H1 (cell line): Measurements from ENCODE around the gene TIMD4. TPM values are rescaled to one million over a fixed set of nuclear protein-coding genes. Genes with fewer than 3 reads are reported as not detected.

ENCODE experiments used
- CTCF ChIA-PET: fragments of 300-600 bp; sonication (Branson Sonifier 250); formaldehyde crosslinking; loops from one replicate; lab custom pipeline; 2021; ENCODE audit not compliant: partially characterized antibody; lab: Charles Lee
- POLR2A ChIA-PET: fragments of 300-600 bp; sonication (Branson Sonifier 250); formaldehyde crosslinking; loops from one replicate; lab custom pipeline; 2021; ENCODE audit warnings: inconsistent platforms; ENCODE audit not compliant: partially characterized antibody; lab: Charles Lee
- DNase-seq, 2 experiments: peaks; one replicate each; pipeline versions ENCODE4 v3.0.0 to v3.0.0-alpha.2; 2010 to 2022; ENCODE audit warnings: low spot score in 2 of 2, low read depth in 1 of 2, mixed read lengths in 1 of 2
- FAIRE-seq: peaks from 2 replicates; lab custom pipeline; 2011; peaks lifted over from hg19 to GRCh38; lab: Jason Lieb, UNC
- H2AFZ ChIP-seq: 2 replicates; pipeline ENCODE4 v1.8.1; 2012; ENCODE audit warnings: low read length, inconsistent platforms
- H2AK5ac ChIP-seq: 2 replicates; pipeline ENCODE4 v1.6.1; 2013; ENCODE audit warnings: low read depth, low read length
- H2BK120ac ChIP-seq: replicated peaks from 2 replicates; pipeline ENCODE3; 2013; ENCODE audit warnings: low read depth, low read length, inconsistent platforms
- H2BK12ac ChIP-seq: 2 replicates; pipeline ENCODE4 v1.6.1; 2013; ENCODE audit warnings: low read depth, low read length
- H2BK15ac ChIP-seq: 2 replicates; pipeline ENCODE4 v1.6.1; 2013; ENCODE audit warnings: low read length
- H2BK20ac ChIP-seq: 2 replicates; pipeline ENCODE4 v1.6.1; 2013; ENCODE audit warnings: low read length
- H2BK5ac ChIP-seq: 2 replicates; pipeline ENCODE4 v1.6.1; 2013; ENCODE audit warnings: low read depth, low read length
- H3K14ac ChIP-seq: 2 replicates; pipeline ENCODE4 v1.6.1; 2013; ENCODE audit warnings: inconsistent platforms; ENCODE audit not compliant: insufficient read length
- H3K18ac ChIP-seq: 2 replicates; pipeline ENCODE4 v1.6.1; 2013; ENCODE audit warnings: low read length; ENCODE audit errors: extremely low read depth
- H3K23ac ChIP-seq: 2 replicates; pipeline ENCODE4 v1.6.1; 2013; ENCODE audit warnings: inconsistent platforms; ENCODE audit not compliant: insufficient read length
- H3K23me2 ChIP-seq: 2 replicates; pipeline ENCODE4 v1.6.1; 2013; ENCODE audit warnings: low read depth, low read length
- H3K27ac ChIP-seq: 2 replicates; pipeline ENCODE4 v1.6.1; 2011; ENCODE audit warnings: low read depth, low read length, inconsistent platforms
- H3K27me3 ChIP-seq, 4 experiments: replicated peaks in 1 of 4; 1 replicate in 1 of 4; 2 replicates in 3 of 4; pipeline versions ENCODE4 v1.6.1 to v1.8.1; 2011 to 2013; ENCODE audit warnings: low read length in 3 of 4, mild to moderate bottlenecking in 3 of 4, inconsistent platforms in 2 of 4, mixed read lengths in 2 of 4, moderate library complexity in 1 of 4; ENCODE audit not compliant: control insufficient read depth in 3 of 4, insufficient read depth in 3 of 4; ENCODE audit errors: extremely low read depth in 1 of 4
- H3K36me3 ChIP-seq, 4 experiments: 2 replicates each; pipeline versions ENCODE4 v1.6.1 to v1.8.1; 2011 to 2013; ENCODE audit warnings: mild to moderate bottlenecking in 4 of 4, low read length in 3 of 4, moderate library complexity in 2 of 4, control low read depth in 1 of 4, inconsistent platforms in 1 of 4; ENCODE audit not compliant: insufficient read depth in 4 of 4, control insufficient read depth in 2 of 4
- H3K4ac ChIP-seq: replicated peaks from 2 replicates; pipeline ENCODE3; 2013; ENCODE audit warnings: low read length, low read depth, mixed read lengths, inconsistent platforms; ENCODE audit not compliant: insufficient read length
- H3K4me1 ChIP-seq, 4 experiments: replicated peaks in 1 of 4; 1 replicate in 1 of 4; 2 replicates in 3 of 4; pipeline versions ENCODE4 v1.6.1 to v1.8.1; 2011 to 2013; ENCODE audit warnings: low read length in 3 of 4, inconsistent platforms in 2 of 4, mixed read lengths in 1 of 4; ENCODE audit not compliant: insufficient read depth in 4 of 4, control insufficient read depth in 3 of 4
- H3K4me2 ChIP-seq, 2 experiments: 2 replicates each; pipeline versions ENCODE4 v1.6.1 to v1.8.1; 2011 to 2013; ENCODE audit warnings: low read depth in 2 of 2, low read length in 2 of 2, control low read depth in 1 of 2, inconsistent platforms in 1 of 2, mild to moderate bottlenecking in 1 of 2; ENCODE audit not compliant: insufficient read depth in 1 of 2
- H3K4me3 ChIP-seq, 4 experiments: fragments of 200-600, 300-600 bp in 1 of 4; sonication (generic), shearing (Covaris generic), sonication (Bioruptor Twin) in 1 of 4; 2 replicates each; pipeline versions ENCODE4 v1.5.1 to v1.8.1; 2011 to 2016; ENCODE audit warnings: low read length in 4 of 4, low read depth in 3 of 4, control low read depth in 2 of 4, inconsistent platforms in 2 of 4, mild to moderate bottlenecking in 2 of 4, mixed read lengths in 1 of 4, moderate library complexity in 1 of 4; ENCODE audit not compliant: insufficient read depth in 2 of 4; ENCODE audit errors: extremely low read depth in 1 of 4
- H3K56ac ChIP-seq: replicated peaks from 2 replicates; pipeline ENCODE3; 2013; ENCODE audit warnings: low read depth, mild to moderate bottlenecking, mixed read lengths, low read length, inconsistent platforms; ENCODE audit not compliant: insufficient read length
- H3K79me1 ChIP-seq: 2 replicates; pipeline ENCODE4 v1.6.1; 2013; ENCODE audit warnings: low read depth, low read length, control low read depth
- H3K79me2 ChIP-seq, 2 experiments: 2 replicates each; pipeline versions ENCODE4 v1.6.1 to v1.8.1; 2012 to 2013; ENCODE audit warnings: low read length in 2 of 2, mild to moderate bottlenecking in 2 of 2, inconsistent platforms in 1 of 2; ENCODE audit not compliant: insufficient read depth in 2 of 2, control insufficient read depth in 1 of 2
- H3K9ac ChIP-seq, 4 experiments: replicated peaks in 1 of 4; 1 replicate in 1 of 4; 2 replicates in 3 of 4; pipeline versions ENCODE4 v1.6.1 to v1.8.1; 2011 to 2013; ENCODE audit warnings: low read depth in 3 of 4, low read length in 3 of 4, control low read depth in 2 of 4, mild to moderate bottlenecking in 2 of 4, moderate library complexity in 2 of 4, inconsistent platforms in 1 of 4; ENCODE audit errors: extremely low read depth in 1 of 4
- H3K9me3 ChIP-seq, 2 experiments: 2 replicates each; pipeline versions ENCODE4 v1.6.1 to v1.8.1; 2012 to 2013; ENCODE audit warnings: mild to moderate bottlenecking in 2 of 2, moderate library complexity in 2 of 2, control low read depth in 1 of 2, inconsistent platforms in 1 of 2, low read depth in 1 of 2, low read length in 1 of 2, mixed read lengths in 1 of 2; ENCODE audit not compliant: insufficient read depth in 2 of 2
- H4K20me1 ChIP-seq, 2 experiments: replicated peaks in 1 of 2; 2 replicates each; pipeline versions ENCODE3 to v1.8.1; 2011 to 2013; ENCODE audit warnings: inconsistent platforms in 2 of 2, low read length in 2 of 2, mild to moderate bottlenecking in 1 of 2; ENCODE audit not compliant: insufficient read depth in 2 of 2, control insufficient read depth in 1 of 2
- H4K5ac ChIP-seq: 2 replicates; pipeline ENCODE4 v1.6.1; 2013; ENCODE audit warnings: low read length, low read depth, mixed read lengths, inconsistent platforms; ENCODE audit not compliant: insufficient read length
- H4K8ac ChIP-seq: 2 replicates; pipeline ENCODE4 v1.8.0; 2013; ENCODE audit warnings: mild to moderate bottlenecking, moderate library complexity, low read length, inconsistent platforms; ENCODE audit not compliant: insufficient read depth; ENCODE audit errors: extremely low read depth
- H4K91ac ChIP-seq: replicated peaks from 2 replicates; pipeline ENCODE3; 2013; ENCODE audit warnings: low read length, mixed read lengths, inconsistent platforms; ENCODE audit not compliant: insufficient read length
- ASH2L ChIP-seq: fragments of 200-600, 300-600 bp; sonication (generic); IDR thresholded peaks from one replicate; pipeline ENCODE4 v1.7.1; 2017; ENCODE audit warnings: low read length
- CTCF ChIP-seq, 3 experiments: IDR thresholded peaks; 1 replicate in 2 of 3; 2 replicates in 1 of 3; pipeline versions ENCODE4 v1.5.1 to v1.6.1; 2011; ENCODE audit warnings: low read length in 3 of 3, mild to moderate bottlenecking in 3 of 3, inconsistent platforms in 2 of 3, low read depth in 1 of 3, moderate library complexity in 1 of 3; ENCODE audit not compliant: insufficient read depth in 1 of 3; ENCODE audit errors: control extremely low read depth in 1 of 3
- FOSL1 ChIP-seq: IDR thresholded peaks from 2 replicates; pipeline ENCODE4 v1.6.1; 2011; ENCODE audit warnings: mild to moderate bottlenecking, low read depth, low read length, moderate library complexity; ENCODE audit not compliant: insufficient read depth
- KDM4A ChIP-seq: IDR thresholded peaks from one replicate; pipeline ENCODE4 v1.7.1; 2012; ENCODE audit warnings: low read depth, mild to moderate bottlenecking, moderate library complexity, low read length, inconsistent platforms; ENCODE audit not compliant: severe bottlenecking
- RAD21 ChIP-seq, 2 experiments: IDR thresholded peaks in 1 of 2; conservative IDR thresholded peaks in 1 of 2; 2 replicates each; pipeline ENCODE4 v1.6.1; 2011; ENCODE audit warnings: low read depth in 2 of 2, low read length in 2 of 2, improper control_type of control experiment in 1 of 2, inconsistent platforms in 1 of 2, mild to moderate bottlenecking in 1 of 2, moderate library complexity in 1 of 2
- RBBP5 ChIP-seq: IDR thresholded peaks from 2 replicates; pipeline ENCODE4 v1.7.1; 2012; ENCODE audit warnings: low read depth, mild to moderate bottlenecking, inconsistent platforms, low read length, moderate library complexity, borderline replicate concordance
- SP1 ChIP-seq: IDR thresholded peaks from 2 replicates; pipeline ENCODE4 v1.6.1; 2011; ENCODE audit warnings: low read depth, low read length
- TEAD4 ChIP-seq: IDR thresholded peaks from 2 replicates; pipeline ENCODE4 v1.6.1; 2012; ENCODE audit warnings: low read depth, low read length, inconsistent platforms, mixed read lengths
- WGBS, 2 experiments: shearing (Covaris generic) in 1 of 2; methylation state at CpG; one replicate each; pipeline versions ENCODE4 v1.1.6 to v1.1.7; 2013 to 2015; ENCODE audit warnings: low lambda C conversion rate in 2 of 2, mixed read lengths in 2 of 2, inconsistent platforms in 1 of 2, low coverage in 1 of 2, missing lambda C conversion rate in 1 of 2; ENCODE audit not compliant: insufficient replicate concordance in 2 of 2, insufficient coverage in 1 of 2, insufficient read length in 1 of 2; ENCODE audit errors: extremely low coverage in 1 of 2, missing lambda C conversion rate in 1 of 2; 5-methylcytosine and 5-hydroxymethylcytosine counted together
- polyA plus RNA-seq, 7 experiments: library from polyadenylated mRNA; depleted of rRNA in 3 of 7; stranded (reverse) in 5 of 7; unstranded in 2 of 7; fragments of >200 nt in 5 of 7; fragments of 200-250 nt in 2 of 7; gene quantifications; 1 replicate in 5 of 7; 2 replicates in 1 of 7; 4 replicates in 1 of 7; pipeline versions ENCODE4 v1.2.1 to v1.2.3, GENCODE V29; 2011 to 2013; ENCODE audit warnings: missing spikeins in 2 of 7, mixed read lengths in 2 of 7
- total RNA-seq: library from RNA; stranded (reverse); fragmentation: NEBNext Ultra II Directional; extraction: Animal tissue kit (Norgen Biotek cat#: 25700); gene quantifications from 2 replicates; pipeline ENCODE4 v1.2.1, GENCODE V29; 2021

The TIMD4 gene
- total and polyA plus RNA-seq, 2 of the 8 experiments (the other 6 are each of a cell fraction or from before 2014, with no cell fraction given), result not detected

GRCh38 chr5:156920042-156920860, 42.8 kb downstream of the TIMD4 start:
- H3K27me3 ChIP-seq, result peaks cover 0 to 9% (median 3%) of the 10 kb centered on the region in 4 experiments; a peak in 4 of 7 replicates
- CTCF ChIA-PET, result interaction anchor here (0.6 to 2.1 kb wide), 7 partner anchors 11 to 821 kb away, joined by 4 to 8 read pairs (median 6); no protein-coding TSS in a partner anchor
- no peak overlapping the region; the same call in 1 of the 2 replicates for H2AFZ ChIP-seq
- no peak overlapping the region for H2AK5ac ChIP-seq
- H3K9ac ChIP-seq, result no peak overlapping the region
- peak overlapping the region; percentile 13; the same call in 1 of the 2 replicates for H2BK12ac ChIP-seq
- H3K4me2 ChIP-seq, result no peak overlapping the region
- no peaks in the 10 kb centered on the region for H3K9me3 ChIP-seq
- H3K4me3 ChIP-seq, result no peak overlapping the region
- DNase-seq, result no peak
- peak overlapping the region; percentile 4; the same call in 1 of the 2 replicates for H2BK5ac ChIP-seq
- H3K4me1 ChIP-seq, result peaks cover 0 to 7% (median 6%) of the 10 kb centered on the region in 4 experiments; a peak in 4 of 7 replicates
- H3K27ac ChIP-seq, result no peak overlapping the region
- H4K5ac ChIP-seq, result no peak overlapping the region
- H3K14ac ChIP-seq, result no peak overlapping the region
- no peak overlapping the region for H2BK15ac ChIP-seq
- no peak overlapping the region for H3K18ac ChIP-seq
- peak overlapping the region; percentile 25 for H4K91ac ChIP-seq
- no peaks in the 10 kb centered on the region for H3K79me1 ChIP-seq
- H2BK20ac ChIP-seq, result no peak overlapping the region
- no peaks in the 10 kb centered on the region for H3K79me2 ChIP-seq
- no peak overlapping the region for H4K8ac ChIP-seq
- no peak overlapping the region for H3K23ac ChIP-seq
- no peaks in the 10 kb centered on the region for H3K23me2 ChIP-seq
- H3K36me3 ChIP-seq, result no peaks in the 10 kb centered on the region
- WGBS, 2 experiments, result 77% methylated on average over 7 of the region's 7 CpGs; no CpG with 5 or more reads in 1 of the 2 experiments
- no peak for FAIRE-seq
- no peak overlapping the region for H2BK120ac ChIP-seq
- POLR2A ChIA-PET, result interaction anchor here (1.2 to 1.3 kb wide), 2 partner anchors 26 to 223 kb away, joined by 3 read pairs; partner anchors contain the start of gene MED7
- no peaks in the 10 kb centered on the region for H4K20me1 ChIP-seq
- H3K4ac ChIP-seq, result no peak overlapping the region
- H3K56ac ChIP-seq, result no peak overlapping the region
- no peak for TF ChIP-seq TEAD4
- TF ChIP-seq CTCF (IDR thresholded peaks at IDR 0.05; ENCODE audit: control extremely low read depth in 1 of 3, insufficient read depth in 1 of 3, low read depth in 1 of 3, low read length in 3 of 3), result no peak
- no peak for TF ChIP-seq RAD21 (IDR thresholded peaks at IDR 0.05 in 1 of 2, conservative IDR thresholded peaks at IDR 0.05 in 1 of 2; ENCODE audit: low read depth in 2 of 2, low read length in 2 of 2)
- TF ChIP-seq KDM4A, result no peak
- no peak for TF ChIP-seq SP1
- TF ChIP-seq FOSL1, result no peak
- TF ChIP-seq RBBP5, result no peak
- no peak for TF ChIP-seq ASH2L
